Measurements from ENCODE around the gene MVB12B.

The MVB12B gene

DNA sequence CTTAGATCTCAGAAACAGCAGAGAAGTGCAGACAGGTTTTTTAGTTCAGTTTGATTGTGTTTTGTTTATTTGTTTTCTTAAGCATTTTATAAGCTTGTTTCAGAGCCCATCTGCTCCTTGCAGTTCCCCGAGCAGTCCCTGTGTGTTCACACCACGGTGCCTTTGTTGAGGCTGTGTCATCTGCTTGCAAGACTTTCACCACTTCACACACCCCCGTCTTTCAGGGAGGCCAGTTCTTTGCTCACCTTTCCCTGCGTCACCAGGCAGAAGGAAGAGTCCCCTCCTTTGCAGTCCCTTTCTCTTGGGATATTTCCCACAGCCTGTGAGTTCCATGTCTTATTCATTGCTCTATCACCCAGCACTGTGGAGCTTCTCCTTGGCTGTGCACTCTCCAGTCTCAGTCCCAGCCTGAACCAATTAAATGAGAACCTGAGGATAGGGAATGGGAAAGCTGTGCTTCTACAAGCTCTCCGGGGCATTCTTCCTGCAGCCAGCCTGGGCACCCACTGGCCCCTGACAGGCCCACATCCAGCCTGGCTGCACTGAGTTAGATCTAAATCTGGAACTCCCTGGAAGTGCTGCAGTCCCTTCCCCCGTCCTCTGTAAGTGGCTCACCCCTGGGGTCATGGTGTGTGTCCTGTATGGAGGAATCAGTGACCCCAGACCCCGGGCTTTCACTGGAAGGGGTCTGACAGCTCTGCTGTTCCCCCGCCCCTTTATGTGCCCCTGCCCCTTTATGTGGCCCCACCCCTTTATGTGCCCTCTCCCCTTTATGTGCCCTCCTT lies 5.5 kb downstream of the MVB12B start:
- DNase-seq: no peak

DNA sequence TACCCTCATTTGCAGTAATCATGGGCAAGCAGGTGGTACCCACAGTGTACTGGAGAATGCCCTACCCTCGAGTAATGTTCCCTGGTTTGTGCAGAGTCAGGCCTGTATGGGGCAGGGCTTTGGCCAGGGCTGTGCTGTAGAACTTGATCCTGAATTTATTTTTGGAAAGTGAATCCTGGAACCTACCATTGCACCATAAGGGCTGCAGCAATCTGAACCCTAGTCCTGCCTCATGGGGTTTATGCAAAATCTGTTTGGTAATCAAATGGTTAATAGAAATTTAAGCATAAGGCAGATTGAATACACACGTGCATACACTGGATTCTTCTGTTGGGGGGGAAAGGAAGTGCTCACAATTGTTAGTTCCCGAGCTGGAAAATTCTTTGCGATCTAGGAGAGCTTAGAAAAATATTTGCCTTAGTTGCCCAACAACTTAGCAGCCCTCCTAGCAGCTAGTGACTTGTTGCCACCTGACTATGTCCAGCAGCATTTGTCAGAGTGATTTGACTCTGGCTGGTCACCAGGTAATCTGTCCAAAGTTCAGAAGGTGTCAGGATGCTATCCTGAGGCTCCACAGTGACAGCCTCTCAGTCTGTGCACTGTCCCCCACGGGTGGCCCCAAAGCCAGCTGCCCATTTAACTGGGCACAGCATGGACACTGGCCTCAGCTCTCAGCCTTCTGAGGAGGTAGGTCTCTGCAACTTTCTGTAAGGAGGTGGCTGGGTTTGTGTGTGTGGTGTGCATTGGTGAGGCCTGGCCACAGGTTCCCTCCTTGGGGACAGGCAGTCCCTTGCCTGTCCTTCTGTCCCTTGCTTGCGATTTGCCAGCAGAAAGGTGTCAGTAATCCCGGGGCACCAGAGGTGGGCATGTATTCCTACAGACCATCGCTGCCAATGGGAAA lies 8.3 kb downstream of the MVB12B start:
- DNase-seq: no peak

DNA sequence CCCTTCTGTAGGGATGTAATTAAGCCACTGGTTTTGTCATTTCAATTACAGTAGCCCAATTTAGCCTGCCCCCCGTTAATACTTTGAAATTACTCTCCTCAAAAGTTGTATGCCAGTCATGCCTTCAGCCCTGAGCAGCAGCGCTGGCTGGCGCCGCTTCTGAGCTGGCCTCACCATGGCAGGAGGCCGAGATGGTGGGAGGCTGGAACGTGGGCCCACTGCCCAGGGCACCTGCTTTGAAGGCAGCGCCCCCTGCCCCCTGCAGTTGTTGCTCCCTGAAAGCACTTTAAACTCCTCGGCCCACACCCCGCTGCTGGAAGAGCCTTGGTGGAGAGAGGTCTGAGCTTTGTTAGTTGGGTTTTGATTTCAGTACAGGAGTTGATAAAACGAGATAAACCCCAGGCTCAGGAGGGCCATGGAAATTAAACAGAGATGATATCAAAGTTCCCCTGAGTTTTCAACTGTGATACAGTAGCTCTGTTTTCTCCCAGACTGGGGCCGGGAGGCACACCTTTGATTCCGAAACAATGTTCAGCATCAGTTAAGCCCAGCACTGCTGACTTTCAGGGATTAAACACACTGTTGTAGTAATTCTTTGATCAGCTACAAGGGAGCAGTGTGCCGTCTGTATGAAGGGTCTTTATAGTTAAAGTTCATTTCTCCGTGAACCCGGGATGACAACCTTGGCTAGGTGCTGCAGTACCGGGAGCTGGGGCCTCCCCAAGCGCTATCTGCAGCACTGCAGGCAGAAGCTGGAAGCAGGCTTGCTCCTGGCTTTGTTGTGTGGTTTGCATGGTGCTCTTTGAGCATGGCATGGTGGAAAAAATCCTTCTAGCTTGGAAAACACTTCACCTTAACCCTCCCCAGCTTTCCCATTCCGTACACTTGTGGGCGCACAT lies 9.5 kb downstream of the MVB12B start:
- DNase-seq: no peak

DNA sequence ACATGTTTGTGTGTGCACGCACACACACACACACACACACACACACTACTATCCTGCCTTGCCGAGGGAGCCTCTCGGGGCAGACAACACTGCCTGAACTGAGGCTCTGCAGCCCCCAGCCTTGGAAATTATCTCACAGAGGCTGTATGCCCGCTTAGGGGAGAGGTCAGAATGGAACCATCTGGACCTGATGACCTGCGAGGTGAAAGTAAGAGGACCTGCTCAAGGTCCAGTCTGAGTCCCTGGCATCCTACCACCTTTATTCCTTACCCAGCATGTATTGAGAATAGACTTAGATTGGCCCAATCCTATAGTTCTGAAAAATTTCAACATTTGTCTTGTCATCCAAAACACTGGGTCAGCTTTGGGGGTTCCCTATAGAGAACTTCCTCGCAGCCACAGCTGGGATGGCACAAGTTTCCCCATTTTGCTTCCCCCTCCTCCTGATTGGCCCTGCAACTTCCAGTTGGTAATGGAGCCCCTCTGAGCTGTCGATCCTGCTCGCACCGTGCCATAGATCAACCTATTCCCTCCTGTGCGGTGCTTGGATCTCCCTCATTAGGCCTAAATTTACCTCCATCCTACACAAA lies 10.2 kb downstream of the MVB12B start:
- DNase-seq: no peak

DNA sequence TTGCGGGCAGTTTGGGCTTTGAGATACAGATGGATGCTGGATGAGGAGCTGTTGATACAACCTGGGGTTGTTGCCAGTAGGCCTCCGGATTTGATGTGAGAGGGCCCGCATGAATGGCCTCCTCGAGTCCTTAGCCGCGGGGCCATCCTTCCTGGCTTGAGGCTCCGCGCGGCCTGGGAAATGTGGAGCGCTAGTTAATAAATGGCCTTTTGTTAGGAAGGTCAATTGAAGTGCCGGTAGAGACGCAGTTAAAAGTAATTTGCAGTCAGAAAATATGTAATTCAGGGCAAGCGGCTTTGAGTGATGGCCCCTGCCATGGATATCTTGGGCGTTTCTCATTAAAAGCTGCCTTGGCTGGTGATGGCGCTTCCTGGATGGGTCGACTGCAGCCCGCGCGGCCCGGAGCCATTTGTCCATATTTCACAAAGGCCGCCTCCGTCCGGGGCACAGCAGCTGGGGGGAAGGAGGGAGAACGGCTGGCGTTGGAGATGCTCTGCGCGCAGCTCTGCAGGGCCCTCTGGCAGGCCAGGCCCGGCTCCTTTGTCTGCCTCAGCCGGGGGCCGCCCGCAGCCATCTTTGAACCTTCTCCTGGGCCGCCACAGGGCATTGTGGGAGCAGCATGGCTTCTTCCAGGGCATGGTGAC lies 11.2 kb downstream of the MVB12B start:
- DNase-seq: no peak

DNA sequence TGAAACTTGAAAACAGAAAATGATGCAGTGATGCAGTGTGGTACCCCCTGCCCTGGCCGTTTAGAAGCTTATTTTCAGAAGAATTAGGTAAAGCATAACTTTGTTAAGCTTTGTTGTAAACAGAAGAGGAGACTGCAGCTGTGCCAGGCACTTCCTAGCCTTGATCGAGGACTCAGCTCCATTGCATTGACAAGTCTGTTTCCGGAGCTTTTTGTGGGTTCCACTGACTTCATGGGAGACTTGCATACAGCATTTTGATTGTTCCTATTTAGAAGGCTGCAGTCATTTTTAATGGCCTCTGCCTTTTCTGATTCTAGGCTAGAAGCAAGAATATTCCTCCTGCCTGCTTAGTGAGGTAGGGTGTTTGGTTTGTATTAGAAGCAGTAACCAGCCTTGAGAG lies 12.3 kb downstream of the MVB12B start:
- DNase-seq: no peak

DNA sequence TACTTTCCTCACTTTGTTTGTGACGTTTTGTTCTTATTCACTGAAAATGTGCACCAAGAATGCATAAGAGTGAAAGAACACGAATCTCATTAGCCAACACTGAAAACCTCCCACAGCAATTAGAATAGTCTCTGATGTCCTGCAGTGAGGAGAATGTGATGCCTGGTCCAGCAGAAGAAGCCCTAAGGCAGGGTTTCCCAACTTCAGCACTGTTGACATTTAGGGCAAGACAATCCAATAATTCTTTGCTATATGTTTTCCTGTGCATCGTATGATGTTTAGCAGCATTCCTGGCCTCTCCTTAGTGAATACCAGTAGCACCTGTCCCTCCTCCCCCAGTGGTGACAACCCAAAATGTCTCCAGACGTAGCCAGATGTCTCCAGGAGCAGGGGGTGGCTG lies 14.8 kb downstream of the MVB12B start:
- no peak for DNase-seq

DNA sequence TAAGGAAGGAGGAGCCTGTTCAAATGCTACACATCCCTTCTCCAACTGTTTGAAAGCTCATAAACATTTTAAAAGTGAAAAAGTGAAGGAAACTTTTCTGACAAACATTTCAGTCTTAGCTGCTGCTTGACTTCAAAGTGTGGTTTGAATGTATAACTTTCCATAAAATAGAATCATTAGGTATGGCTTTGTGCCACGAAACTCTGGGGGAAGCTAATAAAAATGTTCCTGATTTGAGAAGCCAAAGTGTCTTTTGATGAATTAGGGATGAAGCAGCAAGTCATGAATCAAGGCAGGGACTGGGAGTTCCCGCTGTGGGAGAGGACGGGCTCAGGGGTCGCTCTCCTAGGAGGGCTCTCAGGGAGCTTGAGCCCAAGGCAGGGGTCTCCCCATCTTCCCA lies 15.3 kb downstream of the MVB12B start:
- DNase-seq: no peak

DNA sequence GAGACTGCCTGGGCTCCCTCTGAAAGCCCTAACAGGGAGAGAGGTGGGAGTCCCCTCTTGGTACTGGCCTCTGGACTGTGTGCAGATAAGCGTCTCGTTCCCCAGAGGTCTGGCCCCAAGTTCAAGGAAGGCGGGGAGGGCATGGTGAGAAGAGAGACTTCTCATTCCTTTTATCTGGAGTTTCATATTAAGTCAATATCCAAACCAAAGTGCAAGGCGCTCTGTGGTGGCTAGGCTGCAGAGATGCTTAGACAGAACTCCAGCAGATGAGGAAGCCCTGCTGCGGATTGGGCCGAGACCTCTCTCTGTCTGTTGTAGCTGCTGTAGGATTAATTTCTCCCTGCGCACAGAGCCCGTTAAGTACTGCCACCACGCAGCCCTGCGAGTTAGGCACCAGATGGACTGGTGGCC lies 16.0 kb downstream of the MVB12B start:
- no peak for DNase-seq

DNA sequence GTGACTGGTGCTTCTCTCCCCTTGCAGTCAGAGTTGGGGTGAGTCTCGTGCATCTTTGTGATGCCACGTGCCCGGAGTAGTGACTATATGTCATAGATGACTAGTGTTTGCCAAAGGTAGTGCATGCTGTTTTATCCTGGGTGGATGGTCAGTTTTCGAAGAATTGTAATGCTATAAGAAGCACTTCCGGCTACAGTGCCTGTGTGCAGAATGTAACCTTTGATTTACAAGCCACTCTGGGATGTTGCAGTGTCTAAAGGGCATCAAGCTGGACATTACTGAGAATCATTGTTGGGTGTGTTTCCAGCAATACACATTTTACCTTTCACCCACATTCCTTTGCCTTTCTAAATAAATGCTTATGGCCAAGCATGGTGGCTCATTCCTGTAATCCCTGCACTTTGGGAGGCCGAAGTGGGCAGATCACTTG lies 16.7 kb downstream of the MVB12B start:
- no peak for DNase-seq

DNA sequence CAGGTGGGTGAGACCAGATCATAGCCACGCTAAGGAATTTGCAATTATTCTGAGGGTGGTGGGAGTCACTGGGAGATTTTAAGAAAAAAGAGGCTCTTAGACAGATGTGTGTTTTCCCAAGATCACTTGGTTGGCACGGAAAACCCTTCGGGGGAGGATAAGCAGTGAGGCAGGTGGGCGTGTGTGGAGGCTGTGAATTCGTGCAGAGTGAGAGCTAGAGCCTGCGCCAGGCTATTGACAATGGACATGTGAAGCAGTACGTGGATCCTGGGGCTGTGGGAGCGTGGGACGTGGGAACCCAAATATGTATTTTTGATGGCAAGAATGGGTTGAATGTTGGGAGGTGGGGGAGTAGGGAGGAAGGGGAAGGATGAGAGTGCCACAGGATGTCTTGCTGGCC lies 19.4 kb downstream of the MVB12B start:
- no peak for DNase-seq

DNA sequence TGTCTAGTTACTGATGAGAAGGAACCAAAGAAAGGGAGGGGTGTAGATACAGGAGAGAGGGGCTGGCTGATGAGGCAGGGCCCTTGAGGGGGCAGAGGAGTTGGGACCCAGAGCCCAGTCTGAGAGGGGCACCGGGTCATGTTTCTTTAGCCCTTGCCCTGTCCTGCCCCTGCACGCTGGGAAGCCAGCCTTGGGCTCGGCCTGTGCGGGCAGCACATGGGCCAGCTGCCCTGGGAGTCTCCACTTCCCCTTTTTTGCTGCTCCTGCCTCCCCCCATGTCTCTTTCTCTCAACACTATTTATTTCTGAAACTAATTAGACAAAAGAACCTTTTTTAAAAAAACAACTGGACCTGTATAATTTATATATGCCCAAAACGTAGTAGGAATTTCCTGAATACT lies 20.5 kb downstream of the MVB12B start:
- DNase-seq: no peak

DNA sequence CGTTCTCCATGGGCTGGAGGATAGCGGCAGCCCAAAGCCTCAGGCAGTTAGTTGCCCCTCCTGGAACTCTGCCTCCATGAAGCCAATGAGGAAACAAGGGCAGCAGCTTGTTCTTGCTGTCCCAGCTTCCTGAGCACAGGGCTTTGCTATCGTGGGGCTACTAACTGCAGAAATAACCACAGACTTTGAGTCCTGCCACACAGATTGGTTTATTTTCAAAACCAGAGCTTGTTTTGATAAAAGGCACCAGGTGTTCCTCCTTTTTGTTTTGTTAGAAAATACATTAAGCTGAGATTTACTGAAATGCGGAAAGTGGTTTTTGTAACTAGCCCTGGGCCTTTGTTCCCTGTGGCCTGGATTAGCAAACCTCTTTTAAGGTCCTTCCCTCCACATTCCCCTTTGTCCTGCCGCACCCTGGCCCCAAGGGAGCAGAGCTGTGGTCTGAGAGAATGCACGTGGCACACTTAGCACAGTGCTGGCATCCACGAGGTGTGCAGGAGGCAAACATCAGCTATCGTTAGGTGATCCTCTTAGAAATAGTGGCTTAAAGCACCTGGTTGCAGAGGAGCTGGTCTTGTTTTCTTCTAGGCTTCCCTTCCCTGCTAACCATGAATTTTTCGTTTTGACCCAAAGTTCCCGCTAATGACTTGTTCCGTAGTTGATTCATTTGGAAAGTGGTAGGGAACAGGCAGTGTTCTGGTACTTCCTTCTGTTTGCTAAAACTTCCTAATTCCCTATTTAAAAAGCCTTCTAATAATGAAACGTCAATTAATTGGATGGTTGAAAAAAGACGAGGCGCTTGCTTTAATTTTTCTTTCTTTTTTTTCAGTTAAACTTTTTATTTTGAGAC lies 21.5 kb downstream of the MVB12B start:
- DNase-seq: no peak

DNA sequence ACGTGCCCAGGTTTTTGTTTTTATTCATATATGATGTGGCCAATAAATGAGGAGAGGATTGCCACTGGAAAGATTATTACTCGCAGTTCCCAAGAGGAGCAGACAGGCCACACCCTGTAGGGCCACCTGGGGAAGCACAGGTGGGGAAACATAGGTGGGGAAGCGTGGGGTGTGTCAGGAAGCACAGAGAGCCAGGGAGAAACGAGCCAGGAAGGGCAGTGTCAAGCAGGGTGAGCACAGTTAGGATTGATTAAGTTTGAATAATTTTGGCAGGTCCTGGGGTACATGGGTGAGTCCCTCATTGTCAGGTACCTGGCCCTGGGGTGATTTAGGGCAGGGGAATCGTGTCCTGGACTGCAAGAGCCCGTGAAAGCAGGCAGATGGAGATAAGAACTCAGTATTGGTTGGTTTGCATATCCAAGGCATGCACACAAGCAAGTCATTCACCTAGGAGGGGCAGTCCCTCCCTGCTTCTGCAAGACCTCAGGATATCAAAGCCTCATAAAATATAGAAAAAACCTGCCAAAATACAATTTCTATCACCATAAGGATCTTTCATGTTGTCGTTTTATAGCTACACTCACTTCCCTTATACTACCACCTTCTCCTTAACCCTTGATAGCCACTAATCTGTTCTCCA lies 22.4 kb downstream of the MVB12B start:
- no peak for DNase-seq

DNA sequence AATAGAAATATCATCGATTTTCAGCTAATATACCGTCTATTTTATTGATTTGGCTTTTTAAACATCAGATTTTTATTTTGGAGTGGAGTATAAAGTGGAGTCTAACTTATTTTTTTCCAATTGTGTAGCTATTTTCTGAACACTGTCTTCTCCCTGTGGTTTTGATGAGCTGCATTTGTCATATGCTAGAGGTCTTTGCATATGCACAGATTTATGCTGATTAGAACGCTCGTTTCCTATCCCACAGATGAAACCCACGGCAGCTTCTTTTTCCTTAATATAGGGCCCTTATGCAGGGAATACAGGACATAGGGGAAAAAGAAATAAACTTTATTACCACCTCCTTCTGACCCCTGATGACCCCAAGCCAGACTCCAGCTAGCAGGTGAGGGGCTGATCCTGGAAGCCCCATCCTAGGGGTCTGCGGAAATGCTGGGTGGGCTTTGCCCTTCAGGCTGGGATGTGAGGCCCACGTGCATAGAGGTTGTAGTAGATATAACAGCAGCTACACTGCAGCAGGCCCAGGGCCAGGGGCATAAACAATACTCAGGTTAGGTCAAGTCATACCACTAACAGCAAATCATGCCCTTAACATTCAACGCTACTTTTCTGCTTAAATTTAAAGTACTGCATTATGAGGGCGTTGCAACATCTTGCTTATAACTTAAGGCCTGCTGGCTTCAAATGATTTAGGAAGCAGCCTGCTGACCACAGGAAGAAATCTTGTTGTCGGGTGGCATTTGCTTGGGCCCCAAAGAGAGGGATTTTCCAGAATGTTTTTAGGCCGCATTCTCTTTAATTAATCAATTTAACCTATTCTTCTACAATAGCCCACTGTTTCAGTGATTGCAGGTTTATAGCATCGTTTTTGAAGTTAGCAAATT lies 28.5 kb downstream of the MVB12B start:
- DNase-seq: no peak

DNA sequence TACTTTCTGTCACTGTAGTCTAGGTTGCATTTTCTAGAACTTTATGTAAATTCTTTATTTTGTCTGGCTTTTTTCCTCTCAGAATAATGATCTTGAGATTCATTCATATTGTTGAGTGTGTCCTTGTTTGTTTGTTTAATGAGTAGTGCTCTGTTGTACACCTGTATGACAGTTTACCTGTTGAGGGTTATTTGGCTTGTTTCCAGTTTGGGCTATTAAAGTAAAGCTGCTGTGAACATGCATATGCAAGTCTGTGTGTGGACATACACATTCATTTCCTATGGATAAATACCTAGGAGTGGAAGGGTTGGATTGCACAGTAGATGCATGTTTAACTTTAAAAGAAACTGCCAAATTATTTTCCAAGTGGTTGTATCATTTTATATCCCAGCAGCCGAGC lies 30.4 kb downstream of the MVB12B start:
- no peak for DNase-seq

DNA sequence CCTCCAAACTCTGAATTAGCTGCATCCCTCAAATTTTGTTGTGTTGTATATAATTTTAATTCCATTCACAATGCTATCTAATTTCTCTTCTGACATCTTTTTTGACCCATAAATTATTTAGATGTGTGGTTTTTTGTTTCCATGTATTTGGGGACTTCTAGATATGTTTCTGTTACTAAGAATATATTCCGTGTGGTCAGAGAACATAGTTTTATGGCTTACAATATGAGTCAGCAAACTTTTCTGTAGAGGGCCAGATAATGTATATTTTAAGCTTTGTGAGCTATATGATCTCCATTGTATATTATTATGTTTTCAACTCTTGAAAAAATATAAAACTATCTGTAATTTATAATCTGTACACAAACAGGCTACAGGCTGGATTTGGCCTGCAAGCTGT lies 33.4 kb downstream of the MVB12B start:
- no peak for DNase-seq

DNA sequence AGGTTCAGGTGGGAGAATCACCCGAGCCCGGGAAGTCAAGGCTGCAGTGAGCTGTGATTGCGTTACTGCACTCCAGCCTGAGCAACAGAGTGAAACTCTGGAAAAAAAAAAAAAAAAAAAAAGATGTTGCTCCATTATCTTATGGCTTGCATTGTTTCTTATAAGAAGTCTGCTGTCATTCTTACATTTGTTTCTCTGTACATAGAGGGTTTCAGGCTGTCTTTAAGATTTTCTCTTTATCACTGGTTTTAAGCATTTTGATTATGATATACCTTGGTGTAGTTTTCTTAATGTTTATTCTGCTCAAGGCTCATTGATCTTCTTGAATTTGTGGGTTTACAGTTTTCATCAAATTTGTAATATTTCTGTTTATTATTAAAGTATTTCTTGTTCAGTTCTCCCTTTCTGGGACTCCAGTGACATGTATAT lies 35.2 kb downstream of the MVB12B start:
- DNase-seq: no peak

DNA sequence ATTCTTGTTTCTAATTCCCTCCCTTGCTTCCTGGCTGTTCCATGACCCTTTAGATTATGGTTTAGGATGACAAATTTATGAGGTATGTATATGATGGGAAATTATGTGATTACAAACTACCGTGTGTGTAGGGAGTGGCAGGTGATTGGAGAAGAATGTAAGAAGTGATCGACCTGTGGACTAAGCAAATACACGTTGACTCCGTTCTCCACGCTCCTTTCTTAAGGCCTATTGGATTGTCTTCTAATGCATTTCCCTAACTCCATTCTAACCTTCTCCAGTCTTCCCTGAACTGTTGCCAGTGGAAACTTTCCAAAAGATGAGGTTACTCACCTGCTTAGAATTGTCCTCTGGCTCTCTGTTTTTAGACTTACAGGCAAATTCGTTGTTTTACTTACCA lies 36.6 kb downstream of the MVB12B start:
- no peak for DNase-seq
